H7 (cell line): ENCODE measurements around the gene CFI. TPM values are rescaled to one million over a fixed set of nuclear protein-coding genes. Genes with fewer than 3 reads are reported as not detected.

Experiments used
- DNase-seq: peaks from one replicate; pipeline ENCODE4 v3.0.0; 2012
- H3K27me3 ChIP-seq: 2 replicates; pipeline ENCODE4 v1.6.0; 2011; ENCODE audit warnings: mild to moderate bottlenecking, low read length; ENCODE audit not compliant: control insufficient read depth, insufficient read depth
- H3K36me3 ChIP-seq: replicated peaks from 2 replicates; pipeline ENCODE4 v1.5.1; 2011; ENCODE audit warnings: low read length; ENCODE audit not compliant: control insufficient read depth, insufficient read depth
- H3K4me3 ChIP-seq: 2 replicates; pipeline ENCODE4 v1.5.1; 2011; ENCODE audit warnings: low read depth, mild to moderate bottlenecking, control low read depth, low read length, moderate library complexity; ENCODE audit not compliant: insufficient read depth
- total RNA-seq: library from RNA; depleted of rRNA; stranded (reverse); fragments of >200 nt; shearing (Covaris generic); gene quantifications from 2 replicates; pipeline ENCODE4 v1.2.3, GENCODE V29; 2014; rRNA removed

Gene CFI
- not detected in 2 replicates for total RNA-seq

- Histone ChIP-seq H3K27me3 (no peaks in the 10 kb centered on the region), H3K4me3 (no peak within 1 kb of the TSS), H3K36me3 (no peaks in the 10 kb centered on the region)
- no peak for DNase-seq
Observed at GRCh38 chr4:109801895-109802319, at the start of gene CFI. Gene CFI, minus strand, starts transcription at chr4:109801999. Its CDS starts 28 bp downstream, at chr4:109801971.

GRCh38 chr4:109850601-109851000, 48.8 kb upstream of the CFI start:
- Histone ChIP-seq H3K27me3 (no peaks in the 10 kb centered on the region), H3K4me3 (no peak overlapping the region), H3K36me3 (no peaks in the 10 kb centered on the region)
- DNase-seq = no peak

GRCh38 chr4:109848501-109848900, 46.7 kb upstream of the CFI start:
- Histone ChIP-seq H3K27me3 (no peaks in the 10 kb centered on the region), H3K4me3 (no peak overlapping the region), H3K36me3 (no peaks in the 10 kb centered on the region)
- DNase-seq = no peak

- H3K27me3 ChIP-seq = no peaks in the 10 kb centered on the region
- no peaks in the 10 kb centered on the region for H3K36me3 ChIP-seq
- H3K4me3 ChIP-seq = no peak within 1 kb of the TSS
- DNase-seq = no peak
Observed at GRCh38 chr4:109847896-109848442, 46.2 kb upstream of the CFI start, which contains the start of gene LRIT3. Gene LRIT3, plus strand, starts transcription at chr4:109848107. Its CDS starts 95 bp downstream, at chr4:109848202.

- H3K4me3 ChIP-seq = no peak overlapping the region
- DNase-seq = no peak
Observed at GRCh38 chr4:109846395-109847098, 44.7 kb upstream of the CFI start.

GRCh38 chr4:109836985-109837384, 35.2 kb upstream of the CFI start:
- Histone ChIP-seq H3K27me3 (no peaks in the 10 kb centered on the region), H3K36me3 (no peaks in the 10 kb centered on the region), H3K4me3 (no peak overlapping the region)
- DNase-seq = no peak

More at GRCh38 chr4:109846395-109847098, 44.7 kb upstream of the CFI start:
- H3K36me3 ChIP-seq = no peaks in the 10 kb centered on the region
- H3K27me3 ChIP-seq = no peaks in the 10 kb centered on the region

- Histone ChIP-seq H3K36me3 (no peaks in the 10 kb centered on the region), H3K27me3 (no peaks in the 10 kb centered on the region), H3K4me3 (no peak overlapping the region)
- no peak for DNase-seq
Observed at GRCh38 chr4:109833756-109834155, 32.0 kb upstream of the CFI start.

GRCh38 chr4:109827672-109828071, 25.9 kb upstream of the CFI start, which contains the start of gene RRH:
Gene RRH, plus strand, starts transcription at chr4:109827972. Its CDS starts 56 bp downstream, at chr4:109828028.
- Histone ChIP-seq H3K4me3 (no peak within 1 kb of the TSS), H3K36me3 (peaks cover 4% of the 10 kb centered on the region), H3K27me3 (no peaks in the 10 kb centered on the region)
- no peak for DNase-seq

GRCh38 chr4:109826719-109827118, 24.9 kb upstream of the CFI start:
- peaks cover 7% of the 10 kb centered on the region for H3K36me3 ChIP-seq
- H3K27me3 ChIP-seq = no peaks in the 10 kb centered on the region
- no peak for DNase-seq
- H3K4me3 ChIP-seq = no peak overlapping the region

GRCh38 chr4:109821185-109821584, 19.4 kb upstream of the CFI start:
- peaks cover 15% of the 10 kb centered on the region for H3K36me3 ChIP-seq
- no peak overlapping the region for H3K4me3 ChIP-seq

GRCh38 chr4:109820563-109820962, 18.8 kb upstream of the CFI start:
- no peaks in the 10 kb centered on the region for H3K27me3 ChIP-seq
- no peak for DNase-seq
- H3K36me3 ChIP-seq = peaks cover 15% of the 10 kb centered on the region
- H3K4me3 ChIP-seq = no peak overlapping the region

More at GRCh38 chr4:109821185-109821584, 19.4 kb upstream of the CFI start:
- H3K27me3 ChIP-seq = no peaks in the 10 kb centered on the region
- DNase-seq = no peak

GRCh38 chr4:109818268-109818667, 16.5 kb upstream of the CFI start:
- Histone ChIP-seq H3K27me3 (no peaks in the 10 kb centered on the region), H3K4me3 (no peak overlapping the region), H3K36me3 (peaks cover 13% of the 10 kb centered on the region)
- no peak for DNase-seq

GRCh38 chr4:109816894-109817293, 15.1 kb upstream of the CFI start:
- peaks cover 8% of the 10 kb centered on the region for H3K36me3 ChIP-seq
- H3K4me3 ChIP-seq = no peak overlapping the region
- no peaks in the 10 kb centered on the region for H3K27me3 ChIP-seq
- DNase-seq = no peak

- H3K4me3 ChIP-seq = peak overlapping the region; percentile 94
- peak; percentile 23 for DNase-seq
- peaks cover 8% of the 10 kb centered on the region for H3K36me3 ChIP-seq
- no peaks in the 10 kb centered on the region for H3K27me3 ChIP-seq
Observed at GRCh38 chr4:109816082-109816442, 14.3 kb upstream of the CFI start.
